Limb (tissue), 2 donors: ENCODE results near the gene FARP1.

ENCODE experiments used
- DNase-seq, 2 donors: peaks; one replicate each; pipeline ENCODE4 v3.0.0-alpha.2; 2016; ENCODE audit errors: extremely low spot score in 2 of 2

FARP1 gene, protein sequence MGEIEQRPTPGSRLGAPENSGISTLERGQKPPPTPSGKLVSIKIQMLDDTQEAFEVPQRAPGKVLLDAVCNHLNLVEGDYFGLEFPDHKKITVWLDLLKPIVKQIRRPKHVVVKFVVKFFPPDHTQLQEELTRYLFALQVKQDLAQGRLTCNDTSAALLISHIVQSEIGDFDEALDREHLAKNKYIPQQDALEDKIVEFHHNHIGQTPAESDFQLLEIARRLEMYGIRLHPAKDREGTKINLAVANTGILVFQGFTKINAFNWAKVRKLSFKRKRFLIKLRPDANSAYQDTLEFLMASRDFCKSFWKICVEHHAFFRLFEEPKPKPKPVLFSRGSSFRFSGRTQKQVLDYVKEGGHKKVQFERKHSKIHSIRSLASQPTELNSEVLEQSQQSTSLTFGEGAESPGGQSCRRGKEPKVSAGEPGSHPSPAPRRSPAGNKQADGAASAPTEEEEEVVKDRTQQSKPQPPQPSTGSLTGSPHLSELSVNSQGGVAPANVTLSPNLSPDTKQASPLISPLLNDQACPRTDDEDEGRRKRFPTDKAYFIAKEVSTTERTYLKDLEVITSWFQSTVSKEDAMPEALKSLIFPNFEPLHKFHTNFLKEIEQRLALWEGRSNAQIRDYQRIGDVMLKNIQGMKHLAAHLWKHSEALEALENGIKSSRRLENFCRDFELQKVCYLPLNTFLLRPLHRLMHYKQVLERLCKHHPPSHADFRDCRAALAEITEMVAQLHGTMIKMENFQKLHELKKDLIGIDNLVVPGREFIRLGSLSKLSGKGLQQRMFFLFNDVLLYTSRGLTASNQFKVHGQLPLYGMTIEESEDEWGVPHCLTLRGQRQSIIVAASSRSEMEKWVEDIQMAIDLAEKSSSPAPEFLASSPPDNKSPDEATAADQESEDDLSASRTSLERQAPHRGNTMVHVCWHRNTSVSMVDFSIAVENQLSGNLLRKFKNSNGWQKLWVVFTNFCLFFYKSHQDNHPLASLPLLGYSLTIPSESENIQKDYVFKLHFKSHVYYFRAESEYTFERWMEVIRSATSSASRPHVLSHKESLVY

DNA sequence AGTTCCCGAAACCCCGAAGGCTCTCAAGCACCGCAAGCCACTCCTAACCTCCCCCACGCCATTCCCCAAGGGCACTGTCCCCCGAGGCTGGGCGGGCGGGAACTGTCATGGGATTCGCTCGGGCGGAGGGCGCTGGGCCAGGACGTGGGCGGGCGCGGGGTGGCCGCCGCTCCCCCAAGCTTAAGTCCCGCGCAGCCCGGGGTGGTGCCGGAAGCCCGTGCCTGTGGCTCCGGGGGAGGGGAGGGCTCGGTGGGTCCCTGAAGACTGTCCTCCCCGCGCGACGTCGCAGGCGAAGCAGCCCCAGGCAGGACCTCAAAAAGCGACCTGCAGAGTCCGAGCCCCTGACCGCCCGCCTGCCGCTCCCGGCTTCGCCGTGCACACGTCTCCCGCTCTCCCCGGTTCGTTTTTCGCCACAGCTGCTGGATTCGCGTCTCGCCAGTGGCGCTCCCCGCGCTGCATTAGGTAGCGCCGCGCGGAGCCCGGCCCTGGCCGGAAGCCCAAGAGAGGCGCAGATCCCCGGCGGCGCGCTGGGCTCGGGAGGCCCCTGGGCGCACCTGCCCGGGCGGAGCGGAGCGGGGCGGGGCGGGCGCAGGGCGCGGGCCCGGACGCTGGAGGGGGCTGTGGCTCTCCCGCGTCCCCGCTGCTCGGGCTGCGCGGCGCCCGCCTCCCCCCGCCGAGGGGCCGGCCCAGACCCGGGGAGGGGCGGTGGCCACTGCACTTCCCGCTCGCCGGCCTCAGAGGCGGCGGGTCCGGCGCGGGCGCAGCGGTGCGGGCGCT, at the start of gene FARP1:
Gene FARP1 (plus strand): TSS at position 715 of the 777 bp plus-strand sequence. CDS start 70,149 bp downstream, outside the sequence.
- peak; percentile 66 to 91 for DNase-seq

- DNase-seq = no peak
These were observed 48.1 kb upstream of the FARP1 start for GRCh38 chr13:98094678-98095266.

- DNase-seq = no peak
These were observed 46.8 kb upstream of the FARP1 start for GRCh38 chr13:98096059-98096458.

GRCh38 chr13:98097749-98098148, 45.1 kb upstream of the FARP1 start:
- DNase-seq = no peak

DNA sequence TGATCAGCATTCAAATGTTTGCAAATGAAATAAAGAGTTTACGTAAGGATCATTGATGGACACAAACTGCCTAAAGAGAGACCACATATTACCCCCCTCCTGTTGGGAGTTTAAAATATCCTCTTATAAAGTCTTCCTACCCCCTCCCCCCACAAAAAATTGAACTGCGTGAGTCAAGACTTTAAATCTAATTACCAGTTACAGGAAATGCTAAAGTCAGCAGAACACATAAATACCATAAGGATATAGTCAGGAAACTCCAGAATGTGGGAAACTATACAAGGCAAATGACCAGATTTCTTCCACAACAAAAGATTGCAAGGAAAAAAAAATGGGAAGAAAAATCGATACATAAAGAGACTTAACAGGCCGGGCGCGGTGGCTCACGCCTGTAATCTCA, 44.4 kb upstream of the FARP1 start:
- DNase-seq = peak in 1 of 2 donors; percentile 41

- DNase-seq = no peak
These were observed 43.3 kb upstream of the FARP1 start for GRCh38 chr13:98099627-98100026.

DNA sequence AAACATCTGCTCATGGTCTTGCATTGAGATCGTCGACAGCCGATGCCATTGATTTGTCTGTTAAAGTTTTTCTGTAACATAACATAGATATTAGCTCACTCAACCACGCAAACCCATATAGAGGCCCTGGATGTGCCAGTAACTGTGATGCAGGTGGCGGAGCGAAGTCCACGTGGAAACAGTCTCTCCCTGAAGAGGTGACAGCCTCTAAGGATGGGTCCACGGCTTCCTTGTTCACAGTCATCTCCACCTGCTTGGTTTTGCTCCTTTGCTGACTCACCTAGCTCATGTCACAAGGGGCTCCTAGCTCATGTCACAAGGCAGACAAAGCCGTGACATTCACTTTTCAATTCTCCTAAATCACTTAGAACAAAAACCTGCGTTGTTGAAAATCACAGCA, 42.4 kb upstream of the FARP1 start:
- no peak for DNase-seq

DNA sequence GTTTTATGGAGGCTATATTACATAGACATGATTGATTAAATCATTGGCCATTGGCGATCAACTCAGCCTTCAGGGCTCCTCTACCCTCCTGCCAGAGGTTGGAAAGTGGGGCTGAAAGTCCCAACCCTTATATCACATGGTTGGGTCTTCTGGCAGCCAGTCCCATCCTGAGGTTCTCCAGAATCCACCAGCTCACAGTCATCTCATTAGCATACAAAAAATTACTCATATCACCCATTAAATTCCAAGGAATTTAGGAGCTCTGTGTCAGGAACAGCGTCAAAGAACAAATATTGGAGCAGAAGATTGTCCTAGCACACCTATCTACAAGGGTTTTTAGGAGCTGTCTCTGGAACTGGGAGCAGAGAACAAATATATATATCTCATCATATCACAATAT, 39.4 kb upstream of the FARP1 start:
- DNase-seq = no peak

DNA sequence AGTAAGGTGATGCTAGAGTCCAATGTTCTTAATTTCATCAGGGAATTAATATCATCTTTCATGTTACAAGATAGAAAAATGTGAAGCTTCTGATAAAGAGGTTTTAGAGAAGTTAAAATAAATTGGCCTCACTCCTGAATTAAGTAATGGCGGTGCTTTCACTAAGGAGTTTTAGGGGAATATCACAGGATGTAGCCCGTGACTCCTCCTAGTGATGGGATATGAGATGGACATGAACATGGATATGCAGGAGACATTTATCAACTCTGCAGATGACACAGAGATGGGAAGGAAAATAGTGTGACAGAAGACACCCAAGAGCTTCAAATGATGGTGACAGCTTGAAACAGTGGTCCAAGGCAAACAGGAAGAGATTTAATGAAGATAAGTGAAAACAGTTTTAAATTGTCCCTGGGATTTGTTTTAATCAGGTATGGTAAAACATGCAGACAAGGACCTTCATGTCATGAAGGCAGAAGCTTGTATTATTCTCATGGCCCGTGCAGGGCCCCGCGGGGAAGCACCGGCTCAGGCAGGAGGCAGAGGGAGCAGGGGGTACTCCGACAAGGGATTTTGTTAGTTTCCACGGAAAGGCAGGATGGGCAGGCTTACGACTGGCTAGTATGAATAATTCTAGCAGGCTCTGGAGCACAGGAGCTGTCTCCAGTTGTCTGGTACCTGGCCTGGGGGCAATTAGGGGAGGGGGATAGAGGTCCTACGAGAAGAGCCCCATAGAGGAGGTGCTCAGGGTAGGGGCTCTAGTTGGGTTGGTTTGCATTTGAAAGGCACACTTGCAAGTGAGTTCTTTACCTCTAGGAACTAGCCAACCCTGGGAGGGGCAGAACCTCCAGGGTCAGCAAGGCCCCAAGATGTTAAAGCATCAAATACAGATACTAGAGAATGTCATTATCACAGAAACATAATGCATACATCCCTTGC, 38.7 kb upstream of the FARP1 start:
- DNase-seq = no peak

- no peak for DNase-seq
These were observed 37.0 kb upstream of the FARP1 start for GRCh38 chr13:98105929-98106336.

DNA sequence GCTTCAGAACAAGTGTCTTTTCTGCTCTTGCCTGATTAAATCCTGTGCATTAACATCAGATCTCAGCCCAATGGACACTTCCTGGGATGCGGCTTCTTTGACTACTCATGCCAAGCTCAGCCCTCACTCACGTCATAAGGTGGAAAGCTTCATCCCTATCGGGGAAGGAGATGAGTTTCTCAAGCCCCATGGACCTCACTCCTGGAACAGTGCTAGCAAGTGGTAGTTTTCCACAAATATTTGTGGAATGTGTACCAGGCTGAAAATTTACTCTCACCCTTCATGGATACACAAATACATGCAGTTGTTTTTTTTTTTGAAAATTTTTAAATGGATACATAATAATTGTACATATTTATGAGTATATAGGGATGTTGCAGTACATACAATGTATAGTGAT, 34.6 kb upstream of the FARP1 start:
- no peak for DNase-seq

DNA sequence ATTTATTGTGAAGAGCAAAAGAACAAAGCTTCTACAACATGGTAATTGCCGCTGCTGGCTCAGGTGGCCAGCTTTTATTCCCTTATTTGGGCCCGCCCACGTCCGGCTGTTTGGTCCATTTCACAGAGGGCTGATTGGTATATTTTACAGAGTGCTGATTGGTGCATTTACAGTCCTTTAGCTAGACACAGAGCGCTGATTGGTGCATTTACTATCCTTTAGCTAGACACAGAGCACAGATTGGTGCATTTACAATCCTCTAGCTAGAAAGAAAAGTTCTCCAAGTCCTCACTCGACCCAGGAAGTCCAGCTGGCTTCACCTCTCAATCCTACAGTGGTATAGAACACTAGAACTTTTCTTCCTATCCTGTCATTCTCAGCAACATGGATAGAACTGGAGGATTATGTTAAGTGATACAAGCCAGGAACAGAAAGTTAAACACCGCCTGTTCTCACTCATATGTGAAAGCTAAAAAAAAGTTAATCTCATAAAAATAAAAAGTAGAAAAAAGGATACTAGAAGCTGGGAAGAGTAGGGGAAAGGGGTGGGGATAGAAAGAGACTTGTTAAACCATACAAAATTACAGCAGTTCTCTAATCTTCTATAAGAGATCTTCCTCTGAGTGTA, 33.6 kb upstream of the FARP1 start:
- no peak for DNase-seq

DNA sequence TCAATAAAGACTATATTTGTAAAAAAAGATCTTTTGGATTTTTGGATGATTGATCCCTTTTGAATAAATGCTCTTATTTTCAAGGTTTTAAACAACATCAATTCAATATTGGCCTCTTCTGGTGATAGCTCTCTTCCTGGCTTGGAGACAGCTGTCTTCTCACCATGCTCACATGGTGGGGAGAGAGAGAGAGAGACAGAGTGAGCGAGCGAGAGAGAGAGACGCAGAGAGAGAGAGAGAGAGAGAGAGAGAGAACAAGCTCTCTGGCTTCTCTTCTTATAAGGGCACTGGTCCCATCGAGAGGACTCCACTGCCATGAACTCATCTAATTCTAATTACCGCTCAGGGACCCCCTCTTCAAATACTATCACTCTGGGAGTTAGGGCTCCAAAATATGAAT, 32.1 kb upstream of the FARP1 start:
- no peak for DNase-seq

- no peak for DNase-seq
These were observed 31.5 kb upstream of the FARP1 start for GRCh38 chr13:98111168-98112098.

GRCh38 chr13:98112456-98112855, 30.4 kb upstream of the FARP1 start:
- DNase-seq = no peak

DNA sequence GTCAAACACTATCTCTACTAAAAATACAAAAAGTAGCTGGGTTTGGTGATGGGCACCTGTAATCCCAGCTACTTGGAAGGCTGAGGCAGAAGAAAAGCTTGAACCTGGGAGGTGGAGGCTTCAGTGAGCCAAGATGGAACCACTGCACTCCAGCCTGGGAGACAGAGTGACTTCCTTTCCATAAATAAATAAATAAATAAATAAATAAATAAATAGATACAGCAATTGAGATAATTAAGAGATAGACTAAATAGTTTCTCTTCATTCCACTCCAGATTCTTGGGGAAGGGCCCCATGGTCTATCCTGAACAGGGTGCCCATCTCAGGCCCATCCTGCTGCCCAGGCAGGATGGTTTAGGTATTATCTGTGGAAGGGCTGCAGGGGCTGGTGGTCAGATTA, 24.0 kb upstream of the FARP1 start:
- no peak for DNase-seq

- DNase-seq = no peak
These were observed 19.7 kb upstream of the FARP1 start for GRCh38 chr13:98123176-98123575.

- DNase-seq = no peak
These were observed 13.7 kb upstream of the FARP1 start for GRCh38 chr13:98129059-98129746.
